T-helper 2 cell (primary cell): ENCODE data around the gene LSG1.

Source experiments
- DNase-seq, 5 experiments: peaks; one replicate each; pipeline versions ENCODE4 v3.0.0 to v3.0.0-alpha.2; 2012 to 2022

LSG1 gene

GRCh38 chr3:194686816-194687637 lies 15.0 kb upstream of the LSG1 start:
- peak in 3 of 5 experiments; percentile 10 to 72 (median 27) for DNase-seq

GRCh38 chr3:194686414-194686815 lies 14.4 kb upstream of the LSG1 start:
- DNase-seq, result no peak

GRCh38 chr3:194685718-194686413 lies 13.9 kb upstream of the LSG1 start, which contains the start of gene FAM43A:
Gene FAM43A (plus strand): TSS chr3:194685883. CDS start chr3:194686827, 944 bp downstream.
- peak; percentile 45 to 91 (median 68) for DNase-seq

- DNase-seq, result no peak
Measured at GRCh38 chr3:194685065-194685717, 13.2 kb upstream of the LSG1 start.

- DNase-seq, result no peak
Measured at GRCh38 chr3:194683380-194683779, 11.4 kb upstream of the LSG1 start.

- DNase-seq, result peak in 4 of 5 experiments; percentile 47 to 86 (median 58)
Measured at GRCh38 chr3:194682694-194683310, 10.8 kb upstream of the LSG1 start.

GRCh38 chr3:194682189-194682693 lies 10.2 kb upstream of the LSG1 start:
- no peak for DNase-seq

GRCh38 chr3:194680888-194681615 lies 9.1 kb upstream of the LSG1 start:
- no peak for DNase-seq

- DNase-seq, result no peak
Measured at GRCh38 chr3:194676471-194676870, 4.5 kb upstream of the LSG1 start.

GRCh38 chr3:194675680-194676079 lies 3.7 kb upstream of the LSG1 start:
- DNase-seq, result no peak

GRCh38 chr3:194675081-194675640 lies 3.2 kb upstream of the LSG1 start:
- peak in 2 of 5 experiments; percentile 53 to 68 for DNase-seq

- no peak for DNase-seq
Measured at GRCh38 chr3:194673761-194674160, 1.8 kb upstream of the LSG1 start.

- DNase-seq, result no peak
Measured at GRCh38 chr3:194672876-194673275, 885 bp upstream of the LSG1 start.

- peak in 2 of 5 experiments; percentile 20 to 66 for DNase-seq
Measured at GRCh38 chr3:194671511-194671899, 486 bp downstream of the LSG1 start.

GRCh38 chr3:194667363-194667762 lies 4.6 kb downstream of the LSG1 start:
- DNase-seq, result no peak

- no peak for DNase-seq
Measured at GRCh38 chr3:194664857-194665256, 7.1 kb downstream of the LSG1 start.

- DNase-seq, result no peak
Measured at GRCh38 chr3:194661946-194662345, 10.0 kb downstream of the LSG1 start.

- DNase-seq, result peak in 1 of 5 experiments; percentile 61
Measured at GRCh38 chr3:194661374-194661773, 10.6 kb downstream of the LSG1 start.

GRCh38 chr3:194659778-194660177 lies 12.2 kb downstream of the LSG1 start:
- no peak for DNase-seq

GRCh38 chr3:194658477-194659242 lies 13.3 kb downstream of the LSG1 start:
- DNase-seq, result peak in 1 of 5 experiments; percentile 56

- DNase-seq, result no peak
Measured at GRCh38 chr3:194657439-194657838, 14.6 kb downstream of the LSG1 start.
